Activated T-cell treated with anti-CD3 and anti-CD28 coated beads for 4 hours (primary cell): ENCODE measurements around the gene TOMM6.
A peak's percentile ranks its signal among the peaks of the same experiment; 100 is the strongest.
"Not testable (repeated sequence)": the region's sequence is repeated elsewhere in the genome, so short reads cannot be mapped to it uniquely, and the experiment has no call there.

Source experiments
- DNase-seq: peaks from one replicate; pipeline ENCODE4 v3.0.0-alpha.2; 2020

Gene TOMM6

DNA sequence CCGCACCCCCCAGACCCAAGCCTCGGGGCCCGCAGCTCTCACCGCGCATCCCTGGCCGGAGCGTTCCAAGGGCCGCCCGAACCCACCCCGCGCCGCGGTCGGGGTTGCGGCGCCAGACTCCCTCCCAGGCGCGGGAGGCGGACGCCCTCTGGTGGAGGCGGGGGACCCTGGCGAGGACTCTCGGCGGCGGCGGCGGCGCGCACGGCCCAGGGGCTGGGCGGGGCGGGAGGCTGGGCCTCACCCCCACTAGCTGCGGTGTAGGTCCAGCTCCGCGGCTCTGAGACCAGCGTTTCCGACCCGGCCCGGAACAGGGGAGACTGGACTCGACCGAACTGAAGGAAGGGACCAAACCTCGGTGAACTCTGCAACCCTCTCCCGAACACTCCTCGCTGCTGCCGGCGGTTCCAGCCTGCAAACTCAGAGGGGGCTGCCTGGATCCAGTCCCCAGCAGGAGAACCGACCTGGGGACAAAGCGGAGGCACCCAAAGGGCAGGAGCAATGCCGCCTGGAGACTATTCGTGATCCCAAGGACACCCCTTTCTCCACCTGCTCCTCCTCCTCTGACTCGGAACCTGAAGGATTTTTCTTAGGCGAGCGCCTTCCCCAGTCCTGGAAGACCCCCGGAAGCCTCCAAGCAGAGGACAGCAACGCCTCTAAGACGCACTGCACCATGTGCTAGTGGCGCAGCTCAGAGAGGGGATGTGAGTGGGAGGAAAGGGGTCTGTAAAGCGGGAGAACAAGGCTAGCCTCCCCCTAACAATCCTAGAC lies 859 bp upstream of the TOMM6 start:
- peak; percentile 84 for DNase-seq

DNA sequence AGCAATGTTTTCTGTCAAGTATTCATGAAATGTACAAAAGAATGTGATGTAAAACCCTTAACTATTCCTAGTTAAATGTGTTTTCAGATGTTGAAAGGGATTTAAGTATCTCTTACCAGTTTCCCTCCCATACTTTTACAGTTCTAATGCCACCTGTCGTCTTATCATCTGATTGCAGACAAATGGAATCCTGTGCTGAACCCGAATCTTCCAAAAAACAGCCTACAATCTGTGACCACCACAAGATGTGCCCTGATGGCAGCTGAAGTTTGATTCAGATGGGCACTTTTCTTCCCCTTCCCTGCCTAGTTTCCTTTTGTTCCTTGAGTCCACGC lies 1.9 kb downstream of the TOMM6 start:
- no peak for DNase-seq

DNA sequence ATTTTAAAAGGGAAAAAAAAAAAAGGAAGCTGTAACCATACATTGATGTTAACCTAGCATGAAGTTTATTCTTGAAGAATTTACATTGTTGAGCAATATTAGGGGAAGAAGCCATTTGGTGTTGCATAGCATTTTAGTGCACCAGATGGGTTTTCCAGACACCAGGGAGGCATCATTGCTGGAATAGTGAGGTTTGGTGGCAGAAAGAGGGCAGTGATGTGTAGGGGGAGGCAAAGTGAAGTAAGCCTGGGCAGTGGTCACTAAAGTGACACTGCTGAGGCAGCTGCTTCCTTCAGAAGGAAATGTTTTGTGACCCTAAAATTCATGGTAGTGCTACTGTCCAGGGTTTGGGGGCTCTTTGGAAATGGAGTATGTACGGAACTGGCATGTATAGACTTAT lies 2.6 kb downstream of the TOMM6 start:
- no peak for DNase-seq

DNA sequence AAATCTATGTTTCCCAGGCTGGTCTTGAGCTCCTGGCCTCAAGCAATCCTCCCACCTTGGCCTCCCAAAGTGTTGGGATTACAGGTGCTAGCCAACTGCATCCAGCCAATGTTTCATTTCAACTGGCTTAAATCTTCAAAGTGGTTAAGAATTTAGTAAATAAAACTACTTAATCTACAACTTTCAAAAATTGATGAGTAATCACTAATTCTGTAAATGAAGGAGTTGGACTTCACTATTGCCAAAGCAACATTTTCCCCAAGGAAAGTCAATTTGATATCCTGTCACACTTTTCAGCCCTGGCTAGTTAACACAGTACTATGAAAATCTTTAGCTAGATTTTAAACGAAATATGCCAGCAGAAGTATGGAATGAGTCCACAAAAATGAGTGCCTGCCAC lies 3.8 kb downstream of the TOMM6 start:
- DNase-seq: no peak

DNA sequence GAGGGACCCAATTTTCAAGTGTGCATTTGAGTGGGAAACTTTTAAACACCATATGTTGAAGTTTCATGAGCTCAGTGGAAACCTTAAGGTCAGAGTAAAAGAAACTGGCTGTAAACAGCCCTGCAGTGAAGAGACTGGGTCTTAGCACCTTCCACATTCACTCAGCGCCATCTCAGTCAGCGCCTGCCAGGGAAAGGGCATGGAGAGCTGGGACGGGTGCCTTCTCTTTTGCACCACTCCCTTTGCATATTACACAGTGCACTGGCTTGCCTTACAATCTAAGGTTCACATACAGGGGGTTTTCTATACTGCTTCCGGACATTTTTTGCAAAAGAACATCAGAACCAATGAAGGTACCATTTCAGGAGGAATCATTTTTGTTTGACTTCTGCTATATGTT lies 4.5 kb downstream of the TOMM6 start:
- DNase-seq: no peak

DNA sequence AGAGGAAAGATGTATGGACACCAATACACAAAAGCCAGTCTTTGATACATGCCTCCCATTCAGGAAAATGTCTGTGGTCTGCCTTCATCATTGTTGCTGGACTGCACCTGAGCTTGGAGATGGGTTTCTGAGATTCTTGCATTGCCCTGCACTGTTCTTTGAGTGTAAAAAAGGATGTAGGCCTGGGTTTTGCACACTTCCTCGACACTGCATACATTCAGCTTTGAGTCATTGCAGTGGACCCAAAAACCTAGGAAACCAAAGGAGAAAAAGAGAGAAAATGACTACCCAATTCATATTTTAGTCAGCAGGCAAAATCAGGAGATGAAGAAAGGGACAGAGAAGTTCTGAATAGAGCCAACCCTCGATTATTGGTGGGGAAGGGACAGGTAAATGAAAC lies 9.0 kb downstream of the TOMM6 start:
- no peak for DNase-seq

DNA sequence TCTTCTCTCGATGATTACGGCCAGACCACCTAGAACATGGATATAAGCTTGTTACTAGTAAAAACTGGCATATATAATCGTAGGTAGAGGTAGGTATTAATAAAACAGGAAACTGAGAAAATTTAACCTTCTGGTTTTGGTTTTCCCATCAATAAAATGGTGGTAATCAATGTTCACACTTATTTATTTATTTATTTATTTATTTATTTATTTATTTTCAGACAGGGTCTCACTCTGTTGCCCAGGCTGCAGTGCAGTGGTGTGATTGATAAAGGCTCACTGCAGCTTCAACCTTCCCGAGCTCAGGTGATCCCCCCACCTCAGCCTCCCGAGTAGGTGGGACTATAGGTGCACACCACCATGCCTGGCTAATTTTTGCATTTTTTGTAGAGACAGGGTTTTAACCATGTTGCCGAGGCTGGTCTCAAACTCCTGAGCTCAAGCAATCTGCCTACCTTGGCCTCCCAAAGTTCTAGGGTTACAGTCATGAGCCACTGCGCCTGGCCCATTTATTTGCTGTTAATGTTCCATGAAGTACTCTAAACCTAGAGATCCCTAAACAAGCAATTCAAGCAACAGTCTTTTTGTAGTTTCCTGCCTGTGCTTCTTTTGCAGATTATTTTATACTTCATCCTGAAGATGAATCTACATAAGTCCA lies 11.5 kb downstream of the TOMM6 start:
- no peak for DNase-seq

DNA sequence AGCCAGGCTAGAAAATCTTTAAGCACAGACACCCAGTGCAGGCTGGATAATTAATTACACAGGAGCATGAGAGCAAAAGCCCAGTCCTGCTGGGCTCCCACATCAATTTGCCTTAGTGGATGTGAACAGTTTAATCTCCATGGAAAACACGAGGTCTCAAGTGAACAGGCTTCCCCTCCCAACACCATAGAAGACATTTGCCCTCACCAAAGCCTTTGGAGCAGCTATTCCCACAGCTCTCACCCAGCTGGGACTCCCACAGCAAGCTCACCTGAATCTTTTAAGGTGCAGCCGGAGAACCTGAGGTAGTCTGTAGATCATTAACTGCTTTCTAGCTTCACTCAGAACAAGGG lies 12.0 kb downstream of the TOMM6 start:
- DNase-seq: no peak

DNA sequence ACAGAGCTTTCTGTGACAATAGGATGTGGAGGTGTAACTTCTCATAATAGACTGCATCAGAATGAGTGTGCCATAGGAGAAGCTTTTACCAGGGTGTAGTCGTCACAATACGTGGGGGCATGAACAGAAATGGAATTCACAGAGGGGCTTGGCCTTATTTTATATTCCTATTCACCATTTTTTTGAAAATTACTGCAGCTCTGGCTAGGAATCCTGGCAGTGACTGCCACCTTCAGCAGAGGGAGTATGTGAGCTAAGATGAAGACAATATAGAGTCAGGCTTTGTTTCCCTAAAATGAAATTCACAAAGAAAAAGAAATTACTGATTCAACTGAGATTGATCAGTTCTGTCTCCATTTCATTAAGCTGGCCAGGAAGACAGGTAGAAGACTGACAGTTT lies 13.9 kb downstream of the TOMM6 start:
- no peak for DNase-seq

DNA sequence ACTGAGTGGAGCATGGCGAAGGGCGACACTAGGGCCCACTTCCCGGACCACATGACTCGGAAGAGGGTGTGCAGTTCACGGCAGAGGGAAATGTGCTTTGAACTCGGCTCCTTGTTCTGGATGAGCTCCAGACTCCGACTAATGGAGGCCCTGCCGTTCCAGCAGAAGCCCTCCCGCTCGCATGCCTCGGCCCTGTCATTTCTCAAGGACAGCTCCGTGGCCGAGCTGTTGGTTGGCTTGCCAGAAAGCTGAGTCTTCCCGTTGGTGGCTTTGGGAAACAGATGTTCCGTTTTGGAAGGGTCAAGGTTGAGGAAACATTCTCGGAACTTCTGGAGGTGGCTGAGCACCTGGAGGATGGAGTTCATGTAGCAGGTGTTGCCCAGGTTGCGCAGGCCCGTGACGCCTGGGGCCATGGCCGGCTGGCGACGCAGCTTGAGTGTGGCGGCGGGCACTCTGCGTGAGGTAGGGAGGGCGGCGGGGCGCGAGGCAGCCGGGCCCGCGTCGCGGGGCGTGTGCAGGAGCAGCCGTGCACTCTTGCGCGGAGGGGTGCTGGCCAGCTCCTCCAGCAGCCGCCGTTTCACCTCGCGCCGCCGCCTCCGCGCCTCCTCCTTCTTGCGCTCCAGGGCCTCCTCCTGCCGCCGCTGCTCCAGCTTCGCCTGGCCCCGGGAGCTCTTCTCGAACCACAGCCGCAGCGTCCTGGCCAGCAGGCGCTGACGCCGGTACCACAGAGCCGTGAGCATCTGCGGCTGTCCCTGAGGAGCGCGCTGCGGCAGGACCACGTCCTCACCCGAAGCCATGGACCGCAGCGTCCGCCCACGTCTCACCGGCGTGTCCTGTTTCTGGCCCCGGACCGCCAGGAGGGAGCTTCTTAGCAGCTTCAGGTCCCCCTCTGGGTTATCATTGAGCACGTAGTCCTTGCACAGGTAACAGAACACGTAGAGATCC lies 18.6 kb downstream of the TOMM6 start:
- DNase-seq: no peak

DNA sequence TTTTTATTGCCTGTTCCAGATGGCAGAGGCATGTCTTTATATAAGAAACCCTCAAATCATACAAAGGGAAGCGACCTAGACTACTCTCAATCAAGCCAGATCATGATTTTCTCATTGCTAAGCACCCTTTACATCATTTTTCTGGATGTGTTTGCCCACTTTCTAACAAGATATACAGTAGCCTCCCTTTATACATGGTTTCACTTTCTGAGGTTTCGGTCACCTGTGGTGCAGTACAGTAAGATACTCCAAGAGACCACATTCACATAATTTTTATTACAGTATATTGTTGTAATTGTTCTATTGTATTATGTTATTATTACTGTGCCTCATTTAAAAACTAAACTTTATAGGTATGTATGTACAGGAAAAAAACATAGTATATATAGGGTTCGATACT lies 23.6 kb downstream of the TOMM6 start:
- no peak for DNase-seq

DNA sequence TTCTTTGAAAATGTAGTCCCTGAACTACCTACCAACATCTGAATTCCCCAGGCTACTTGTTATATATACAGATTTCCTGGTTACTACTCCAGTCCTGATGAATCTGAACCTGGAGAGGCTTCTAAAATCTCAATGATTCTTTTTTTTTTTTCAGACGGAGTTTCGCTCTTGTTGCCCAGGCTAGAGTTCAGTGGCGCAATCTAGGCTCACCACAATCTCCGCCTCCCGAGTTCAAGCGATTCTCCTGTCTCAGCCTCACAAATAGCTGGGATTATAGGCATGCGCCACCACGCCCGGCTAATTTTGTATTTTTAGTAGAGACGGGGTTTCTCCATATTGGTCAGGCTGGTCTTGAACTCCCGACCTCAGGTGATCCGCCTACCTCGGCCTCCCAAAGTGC lies 24.5 kb downstream of the TOMM6 start:
- DNase-seq: not testable (repeated sequence)

DNA sequence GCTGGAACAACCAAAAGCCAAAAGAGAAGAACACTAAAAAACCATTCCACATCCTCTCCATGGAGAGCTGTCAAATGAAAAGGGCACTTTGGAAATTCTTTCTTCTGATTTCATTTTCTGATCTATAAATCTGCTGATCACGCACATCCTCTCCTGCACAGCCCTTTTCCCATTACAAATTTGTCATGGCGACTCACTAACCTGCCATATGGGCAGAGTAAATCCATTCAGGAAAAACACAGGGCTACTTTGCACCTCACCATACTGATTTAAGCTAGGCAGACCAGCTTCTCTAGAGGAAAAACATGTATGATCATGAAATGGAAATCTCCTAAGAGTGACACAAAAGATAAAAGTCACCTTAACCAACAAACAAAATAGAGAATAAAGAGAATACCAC lies 26.0 kb downstream of the TOMM6 start:
- DNase-seq: no peak

DNA sequence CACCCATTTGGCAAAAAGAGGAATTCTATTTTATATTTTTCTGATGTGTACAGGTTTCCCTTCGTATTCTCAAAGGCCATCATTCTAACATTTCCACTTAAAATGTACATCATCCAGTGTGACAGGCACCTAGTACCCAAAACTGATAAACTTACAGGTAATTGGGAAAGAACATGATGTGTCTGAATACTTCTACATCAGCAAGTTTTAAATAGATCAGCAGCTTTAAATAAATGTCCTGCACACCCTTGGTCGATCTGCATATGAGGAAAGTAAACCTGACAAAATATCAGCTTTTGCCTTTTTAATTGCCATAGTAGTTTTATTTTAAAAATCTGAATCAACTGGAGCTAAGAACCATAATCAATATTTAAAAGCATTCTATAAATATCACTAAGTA lies 26.5 kb downstream of the TOMM6 start:
- DNase-seq: no peak

DNA sequence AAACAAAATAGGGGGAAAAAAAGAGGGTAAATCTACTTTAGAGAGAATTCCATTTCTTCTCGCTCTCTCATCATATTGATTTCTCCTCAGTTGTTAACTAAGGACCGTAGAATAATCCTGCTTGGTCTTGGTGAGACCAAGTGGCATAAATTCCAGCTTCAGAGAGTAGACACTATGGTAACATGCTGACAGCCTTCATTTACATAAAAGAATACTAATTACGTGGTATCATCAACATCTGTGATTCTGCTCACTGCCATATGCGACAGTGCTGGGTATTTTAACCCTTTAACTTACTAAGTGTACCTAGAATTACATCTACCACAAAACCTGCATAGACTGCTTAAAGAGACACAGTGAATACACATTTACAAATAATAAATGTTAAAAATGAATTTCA lies 27.1 kb downstream of the TOMM6 start:
- DNase-seq: no peak

DNA sequence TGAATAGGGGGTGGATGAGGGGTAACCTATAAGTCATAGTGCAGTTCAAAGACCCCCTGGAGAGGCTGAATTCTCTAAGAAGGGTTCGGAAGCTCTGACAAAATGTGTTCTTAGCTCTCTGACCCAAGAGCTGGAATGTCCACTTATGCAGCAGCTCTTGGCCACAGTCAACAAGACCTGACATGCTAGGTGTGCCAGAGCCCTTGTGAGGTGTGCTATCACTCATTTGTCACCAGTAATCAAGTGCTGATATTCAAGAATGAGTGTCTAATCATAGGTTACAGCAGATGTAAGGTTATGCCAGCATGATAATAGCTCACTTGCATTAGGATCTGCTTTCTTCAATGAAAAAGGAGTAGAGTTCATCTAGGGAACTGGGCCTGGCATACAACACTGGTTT lies 28.1 kb downstream of the TOMM6 start:
- no peak for DNase-seq

DNA sequence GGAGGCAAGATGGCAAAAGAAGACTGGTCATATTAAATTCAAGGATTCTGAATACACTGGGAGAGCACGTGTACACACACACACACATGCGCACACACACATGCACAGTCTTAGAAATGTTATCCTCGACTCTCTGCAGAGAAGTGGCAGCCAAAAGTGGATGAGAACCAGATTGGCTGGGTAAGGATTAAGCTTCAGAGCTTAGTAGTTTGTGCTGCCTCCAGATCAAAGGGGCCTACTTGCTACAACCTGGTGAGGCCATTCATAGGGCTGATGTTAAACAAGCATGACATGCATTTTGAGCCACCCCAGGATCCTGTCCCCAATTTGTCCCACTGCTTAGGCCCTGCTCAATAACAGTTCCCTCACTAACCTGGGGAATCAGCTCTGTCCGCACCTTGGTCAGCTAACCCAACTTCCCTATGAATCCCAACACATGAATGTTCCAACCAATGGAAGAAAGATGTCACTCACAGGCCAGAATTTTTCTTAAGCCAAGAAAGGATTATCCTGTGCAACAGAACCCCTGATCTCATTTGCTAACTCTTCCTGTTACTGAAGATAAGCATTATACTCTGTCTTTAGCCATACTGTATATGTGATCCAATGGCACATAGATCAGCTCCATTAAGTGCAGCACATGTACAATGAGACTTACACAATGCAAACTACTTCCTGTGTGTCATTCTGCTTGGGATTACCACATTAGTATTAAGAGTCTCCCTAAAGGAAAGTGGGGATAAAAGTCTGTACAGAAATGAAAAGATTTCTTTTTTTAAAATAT lies 31.0 kb downstream of the TOMM6 start:
- no peak for DNase-seq

DNA sequence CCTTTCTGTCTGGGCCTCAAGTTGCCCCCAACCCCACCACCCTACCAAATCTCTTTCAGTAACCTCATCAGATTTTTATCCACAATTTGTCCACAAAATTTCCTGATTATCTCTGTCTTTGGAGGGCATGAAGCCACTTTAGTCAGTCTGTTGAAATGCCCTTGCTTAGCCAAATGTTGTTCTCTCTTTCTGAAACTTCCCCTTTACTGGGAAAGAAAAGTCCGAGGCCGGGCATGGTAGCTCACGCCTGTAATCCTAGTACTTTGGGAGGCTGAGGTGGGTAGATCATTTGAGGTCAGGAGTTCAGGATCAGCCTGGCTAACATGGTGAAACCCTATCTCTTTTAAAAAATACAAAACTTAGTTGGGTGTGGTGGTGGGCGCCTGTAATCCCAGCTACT lies 33.8 kb downstream of the TOMM6 start:
- no peak for DNase-seq

DNA sequence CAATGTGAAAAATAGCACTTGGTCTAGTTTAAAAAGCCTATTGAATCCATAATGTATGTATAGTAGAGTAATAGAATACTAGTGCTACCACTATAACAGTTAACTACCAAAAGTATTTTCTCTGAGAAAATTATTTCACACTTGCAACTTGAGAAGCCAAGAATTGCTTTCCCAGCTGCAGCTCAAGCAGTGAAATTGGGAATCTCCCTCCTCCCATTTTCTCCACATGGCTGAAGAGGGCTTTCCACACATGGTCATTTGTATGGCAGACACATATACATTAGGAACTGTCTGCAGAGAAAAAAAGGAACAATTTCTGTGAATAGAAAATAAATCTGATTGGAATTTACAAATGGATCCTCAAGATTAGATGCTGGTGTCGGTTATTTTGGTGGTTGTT lies 34.5 kb downstream of the TOMM6 start:
- DNase-seq: no peak

DNA sequence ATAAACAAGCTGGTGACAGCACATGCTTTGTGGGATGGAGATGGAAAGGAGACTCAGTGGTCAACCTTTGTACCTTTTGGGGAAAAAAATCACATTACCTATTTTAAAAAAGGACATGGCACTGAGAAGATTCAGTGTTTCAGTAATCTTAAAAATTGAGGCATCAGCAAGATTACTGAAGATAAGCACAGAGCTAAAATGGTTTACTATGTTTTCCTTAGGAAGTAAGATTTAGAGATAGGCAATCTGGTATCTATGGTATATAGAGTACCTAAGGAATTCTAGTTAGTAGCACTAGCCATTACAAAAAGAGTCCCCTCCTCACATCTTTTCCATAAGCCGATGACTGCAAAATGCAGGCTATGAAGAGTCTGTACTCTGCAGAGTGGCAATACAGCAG lies 35.7 kb downstream of the TOMM6 start:
- DNase-seq: no peak

DNA sequence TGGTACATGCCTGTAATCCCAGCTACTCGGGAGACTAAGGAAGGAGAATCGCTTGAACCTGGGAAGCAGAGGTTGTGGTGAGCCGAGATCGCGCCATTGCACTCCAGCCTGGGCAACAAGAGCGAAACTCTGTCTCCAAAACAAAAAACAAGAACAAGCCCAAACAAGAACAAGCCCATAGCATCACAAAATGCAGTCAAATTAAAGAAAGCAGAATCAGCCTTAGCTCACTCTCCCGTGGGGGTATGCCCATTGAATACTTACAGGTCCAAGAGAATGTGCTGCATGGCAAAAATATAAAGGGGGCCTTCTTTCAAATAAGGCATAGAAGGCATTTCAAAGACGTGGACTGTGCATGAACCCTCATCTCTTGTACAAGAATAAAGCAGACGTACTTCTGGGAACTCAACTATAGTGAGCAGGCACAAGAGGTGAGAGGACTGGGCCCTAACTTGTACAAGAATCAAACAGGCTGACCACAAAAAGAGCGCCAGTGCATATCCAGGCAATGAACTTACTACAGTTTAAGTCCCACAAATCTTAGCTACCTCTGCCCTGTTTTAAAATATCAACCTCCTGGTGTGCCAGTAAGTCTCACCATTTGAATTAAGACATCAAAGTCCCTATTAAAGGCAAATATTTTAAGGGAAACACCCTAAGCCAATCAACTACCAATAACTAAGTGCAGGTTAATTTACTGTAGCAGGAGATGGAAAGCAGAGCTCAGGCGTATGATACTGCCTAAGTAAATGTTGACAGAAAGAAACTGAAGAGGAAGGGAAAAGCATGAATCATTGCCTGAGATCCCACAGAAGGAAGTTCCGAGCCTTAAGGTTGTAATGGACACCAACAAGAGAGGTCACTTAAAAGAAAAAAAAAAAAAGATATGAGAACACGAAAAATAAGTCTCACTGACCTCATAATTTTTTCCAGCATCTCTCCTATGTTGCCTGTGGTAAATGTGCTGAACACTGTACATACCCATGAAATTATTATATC lies 37.4 kb downstream of the TOMM6 start:
- DNase-seq: no peak
